Left cardiac atrium (tissue), 4 donors: ENCODE data around the gene AKAP8L. TPM values are rescaled to one million over a fixed set of nuclear protein-coding genes. Genes with fewer than 3 reads are reported as not detected.
"Not testable (repeated sequence)": the region's sequence is repeated elsewhere in the genome, so short reads cannot be mapped to it uniquely, and the experiment has no call there.

Experiments
- ATAC-seq, 2 donors: fragments of 200-7000 bp; cut with Tn5 transposase; one replicate each; pipeline ENCODE4 v1.9.1; 2020; ENCODE audit warnings: mild to moderate bottlenecking in 2 of 2, moderate library complexity in 2 of 2
- DNase-seq: peaks from one replicate; pipeline ENCODE4 v3.0.0-alpha.2; 2020
- intact Hi-C, 2 donors: fragments of 100-400 bp; cut with DNase I; formaldehyde crosslinking; loops; one replicate each; pipeline versions ENCODE4 v1.14.1 to v1.15.1; 2022 to 2023
- total RNA-seq, 2 donors: library from RNA; stranded (reverse); fragmentation: NEBNext Ultra II Directional; extraction: Animal tissue kit (Norgen Biotek cat#: 25700); gene quantifications; one replicate each; pipeline ENCODE4 v1.2.1, GENCODE V29; 2021
- donor health status: DM: no; HTN: yes; CAD: no.
- donor health status: DM: no; HTN: yes; CAD: no; lungs with severe emphysema.
- donor health status: DM: yes; HTN: yes; CAD: no.
- donor health status: Dilated cardiomyopathy.

Gene AKAP8L
- total RNA-seq, 2 donors from 2014 or later: 61.5 to 74.2 TPM

DNA sequence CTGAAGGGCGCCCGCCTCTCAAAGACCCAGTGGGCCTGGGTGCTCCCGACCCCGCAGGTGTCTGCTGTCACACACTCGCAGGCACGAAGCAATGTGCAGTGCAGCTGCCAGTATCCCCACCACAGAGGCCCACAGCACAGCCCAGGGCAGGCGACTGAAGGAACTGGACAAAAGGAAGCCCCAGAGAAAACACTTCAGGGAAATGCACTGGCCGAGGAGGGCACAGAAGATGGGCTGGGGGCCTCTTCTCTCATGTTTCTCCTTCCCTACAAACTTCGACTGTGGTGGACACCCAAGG, 49.2 kb downstream of the AKAP8L start:
- ATAC-seq (no peak), DNase-seq (no peak)
- intact Hi-C loops: loop anchor here in 1 of 2 donors (5.0 kb wide), 1 partner anchor 87 kb away; no protein-coding TSS in a partner anchor

DNA sequence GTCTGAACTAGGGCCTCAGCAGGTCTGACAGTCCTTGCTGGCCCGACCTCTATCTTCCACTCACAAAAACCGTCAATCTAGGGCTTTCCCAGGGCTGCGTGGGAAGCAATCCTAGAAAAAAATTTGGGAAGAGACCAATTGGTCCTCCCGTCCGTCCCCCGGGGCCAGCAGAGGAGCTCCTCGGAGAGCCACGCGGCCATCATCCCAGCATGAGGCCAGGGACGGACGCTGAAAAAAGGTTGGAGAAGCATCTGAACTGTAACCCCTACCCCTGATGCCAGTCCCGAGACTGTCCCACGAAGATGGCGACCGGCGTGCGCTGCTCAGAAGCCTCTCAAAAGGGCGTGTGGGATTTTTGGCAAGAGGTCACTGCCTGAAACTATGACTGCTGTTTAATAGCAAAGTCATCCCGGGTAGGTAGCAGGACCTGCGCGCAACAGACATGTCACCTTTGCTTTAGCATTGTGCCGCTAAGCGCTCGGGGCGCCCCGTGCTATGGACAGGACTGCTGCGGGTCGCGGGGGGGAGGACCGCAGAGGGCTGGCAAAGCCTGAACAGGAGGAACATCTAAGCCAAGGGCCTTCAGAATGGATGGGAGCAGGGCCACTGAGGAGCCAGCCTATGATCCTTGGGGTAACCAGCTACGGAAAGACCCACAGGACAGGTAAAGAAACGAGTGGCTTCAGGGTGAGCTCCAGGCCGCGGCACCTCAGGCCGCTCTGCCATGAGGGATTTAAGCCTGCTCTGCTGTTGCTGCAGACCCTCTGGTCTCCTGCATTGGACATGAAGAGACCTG, 49.8 kb downstream of the AKAP8L start:
- ATAC-seq (no peak), DNase-seq (no peak)
- intact Hi-C loops: loop anchor here in 1 of 2 donors (5.0 kb wide), 1 partner anchor 87 kb away; no protein-coding TSS in a partner anchor

DNA sequence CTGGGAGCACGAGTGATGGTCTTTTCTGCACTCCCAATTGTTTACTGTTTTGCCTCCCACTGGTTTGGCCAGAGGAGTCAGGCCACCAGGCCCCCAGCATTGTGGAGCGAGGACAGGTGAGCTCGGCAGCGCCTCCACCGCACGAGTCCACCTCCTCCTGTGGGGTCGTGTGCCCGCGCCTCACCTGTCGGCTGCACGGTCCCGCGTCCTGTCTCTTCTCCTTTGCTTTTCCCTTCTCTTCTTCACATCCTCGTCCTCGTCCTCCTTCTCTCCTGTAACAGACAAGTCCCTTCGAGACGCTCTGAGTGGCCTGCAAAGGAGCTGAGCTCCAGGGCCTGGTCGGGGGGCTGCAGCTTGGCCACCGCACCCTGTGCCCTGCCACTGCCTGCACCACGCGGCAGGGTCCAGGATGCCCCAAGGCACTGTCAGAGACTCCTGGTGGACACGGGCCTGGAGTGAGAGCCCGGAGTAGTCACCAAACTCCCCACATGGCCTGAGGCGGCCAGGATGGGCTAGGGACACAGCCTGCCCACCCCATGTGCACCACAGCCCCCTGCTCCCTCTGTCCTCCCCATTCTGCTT, 50.6 kb downstream of the AKAP8L start:
- intact Hi-C loops: loop anchor here in 1 of 2 donors (5.0 kb wide), 1 partner anchor 86 kb away; no protein-coding TSS in a partner anchor
- no peak for ATAC-seq
- no peak for DNase-seq

DNA sequence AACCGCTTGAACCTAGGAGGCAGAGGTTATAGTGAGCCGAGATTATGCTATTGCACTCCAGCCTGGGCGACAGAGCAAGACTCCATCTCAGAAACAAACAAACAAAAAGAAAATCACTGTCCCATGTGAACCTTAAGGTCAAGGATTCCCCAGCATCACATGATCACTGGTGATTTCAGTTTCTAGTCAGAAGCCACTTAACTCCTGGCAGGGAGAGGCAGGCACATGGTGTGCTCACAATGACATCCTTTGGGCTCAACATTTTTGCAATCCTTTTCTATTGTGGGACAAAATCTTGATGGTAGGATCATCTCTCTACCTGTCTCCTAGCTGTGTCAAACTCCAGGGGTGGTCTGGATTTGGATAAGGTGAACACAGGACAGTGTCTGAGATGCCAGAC, 51.3 kb downstream of the AKAP8L start:
- intact Hi-C loops: loop anchor here in 1 of 2 donors (5.0 kb wide), 1 partner anchor 85 kb away; no protein-coding TSS in a partner anchor
- DNase-seq (no peak), ATAC-seq (peak; percentile 45 to 70)

DNA sequence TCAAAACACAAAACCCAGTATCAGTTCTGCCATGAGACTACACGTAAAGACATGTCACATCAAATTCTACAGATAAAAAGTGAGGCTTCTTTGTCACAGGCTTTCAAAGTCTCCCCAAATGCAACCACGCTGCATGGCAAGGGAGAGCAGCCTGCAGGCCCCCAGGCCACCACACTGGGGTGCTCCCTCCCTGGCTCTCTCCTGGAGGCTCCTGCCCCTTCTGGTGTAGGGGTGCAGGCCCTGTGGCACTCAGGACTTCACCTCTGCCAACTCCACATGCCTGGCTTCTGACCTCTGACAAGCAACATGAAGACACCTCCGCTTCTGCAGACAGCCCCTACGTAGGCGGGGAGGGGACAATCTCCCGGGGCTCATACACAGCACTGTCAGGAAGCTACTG, 53.5 kb downstream of the AKAP8L start:
- ATAC-seq (no peak), DNase-seq (no peak)
- intact Hi-C loops: loop anchor here in 1 of 2 donors (5.0 kb wide), 1 partner anchor 83 kb away; no protein-coding TSS in a partner anchor

DNA sequence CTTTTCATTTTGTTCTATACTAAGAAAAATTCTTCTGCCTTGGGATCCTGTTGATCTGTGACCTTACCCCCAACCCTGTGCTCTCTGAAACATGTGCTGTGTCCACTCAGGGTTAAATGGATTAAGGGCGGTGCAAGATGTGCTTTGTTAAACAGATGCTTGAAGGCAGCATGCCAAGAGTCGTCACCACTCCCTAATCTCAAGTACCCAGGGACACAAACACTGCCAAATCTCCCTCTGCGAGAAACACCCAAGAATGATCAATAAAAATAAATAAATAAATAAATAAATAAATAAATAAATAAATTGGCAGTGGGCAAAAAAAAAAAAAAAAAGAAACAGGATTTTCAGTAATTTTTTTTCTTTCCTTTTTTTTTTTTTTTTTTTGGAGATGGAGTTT, 55.0 kb downstream of the AKAP8L start:
- intact Hi-C loops, DNase-seq, ATAC-seq: not testable (repeated sequence)

DNA sequence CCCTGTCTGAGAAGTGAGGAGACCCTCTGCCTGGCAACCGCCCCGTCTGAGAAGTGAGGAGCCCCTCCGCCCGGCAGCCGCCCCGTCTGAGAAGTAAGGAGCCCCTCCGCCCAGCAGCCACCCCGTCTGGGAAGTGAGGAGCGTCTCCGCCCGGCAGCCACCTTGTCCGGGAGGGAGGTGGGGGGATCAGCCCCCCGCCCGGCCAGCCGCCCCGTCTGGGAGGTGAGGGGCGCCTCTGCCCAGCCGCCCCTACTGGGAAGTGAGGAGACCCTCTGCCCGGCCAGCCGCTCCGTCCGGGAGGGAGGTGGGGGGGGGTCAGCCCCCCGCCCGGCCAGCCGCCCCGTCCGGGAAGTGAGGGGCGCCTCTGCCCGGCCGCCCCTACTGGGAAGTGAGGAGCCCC, 55.7 kb downstream of the AKAP8L start:
- ATAC-seq, DNase-seq, intact Hi-C loops: not testable (repeated sequence)

DNA sequence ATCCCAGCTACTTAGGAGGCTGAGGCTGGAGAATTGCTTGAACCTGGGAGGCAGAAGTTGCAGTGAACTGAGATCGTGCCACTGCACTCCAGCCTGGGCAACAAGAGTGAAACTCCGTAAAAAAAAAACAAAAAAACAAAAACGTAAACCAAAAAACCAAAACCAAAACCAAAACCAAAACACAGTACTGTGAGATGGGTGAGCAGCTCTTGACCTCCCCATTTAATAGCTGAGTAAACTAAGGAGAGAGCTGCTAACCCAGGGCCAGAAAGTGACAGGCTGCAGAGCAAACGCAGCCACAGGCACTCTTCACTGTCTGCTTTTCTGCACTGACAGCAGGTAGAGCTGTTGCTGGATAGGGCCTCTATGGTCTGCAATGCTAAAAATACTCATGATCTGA, 58.8 kb downstream of the AKAP8L start:
- ATAC-seq, DNase-seq, intact Hi-C loops: not testable (repeated sequence)

DNA sequence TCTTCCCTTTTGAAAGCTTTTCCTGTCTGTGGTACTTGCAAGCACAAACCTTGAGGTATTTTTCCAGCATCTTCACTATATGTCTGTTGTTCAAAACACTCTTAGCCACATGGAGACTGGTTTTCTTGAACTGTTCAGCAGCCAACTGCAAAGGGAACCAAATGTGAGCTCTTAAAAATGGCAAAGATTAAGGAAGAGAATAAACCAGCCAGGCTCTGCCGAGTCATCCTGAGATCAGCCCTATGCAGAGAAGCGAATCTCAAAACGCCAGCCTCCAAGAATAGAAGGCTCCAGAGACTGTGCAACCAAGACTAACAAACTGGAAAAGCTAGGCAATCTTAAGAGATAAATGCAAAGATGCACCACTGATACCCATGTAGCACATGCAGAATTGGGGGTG, 59.9 kb downstream of the AKAP8L start:
- intact Hi-C loops: no loop called here
- ATAC-seq (no peak), DNase-seq (no peak)

DNA sequence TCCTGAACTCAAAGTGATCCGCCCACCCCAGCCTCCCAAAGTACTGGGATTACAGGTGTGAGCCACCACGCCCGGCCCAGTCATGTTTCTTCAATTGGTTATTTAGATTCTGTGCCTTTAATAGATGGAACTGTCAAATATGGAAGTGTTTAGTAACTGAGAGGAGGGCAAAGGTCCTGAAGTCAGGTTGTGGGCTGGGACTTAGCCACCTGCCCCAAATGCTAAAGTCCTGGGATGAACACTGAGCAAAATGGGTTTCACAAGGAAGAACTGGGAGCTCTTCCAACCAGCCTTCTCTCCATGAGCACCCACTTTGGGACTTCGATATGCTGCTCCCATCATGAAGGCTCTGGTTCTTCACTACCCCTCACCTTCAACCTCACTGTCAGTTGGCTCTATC, 60.9 kb downstream of the AKAP8L start:
- ATAC-seq (no peak), DNase-seq (no peak)
- intact Hi-C loops: no loop called here

DNA sequence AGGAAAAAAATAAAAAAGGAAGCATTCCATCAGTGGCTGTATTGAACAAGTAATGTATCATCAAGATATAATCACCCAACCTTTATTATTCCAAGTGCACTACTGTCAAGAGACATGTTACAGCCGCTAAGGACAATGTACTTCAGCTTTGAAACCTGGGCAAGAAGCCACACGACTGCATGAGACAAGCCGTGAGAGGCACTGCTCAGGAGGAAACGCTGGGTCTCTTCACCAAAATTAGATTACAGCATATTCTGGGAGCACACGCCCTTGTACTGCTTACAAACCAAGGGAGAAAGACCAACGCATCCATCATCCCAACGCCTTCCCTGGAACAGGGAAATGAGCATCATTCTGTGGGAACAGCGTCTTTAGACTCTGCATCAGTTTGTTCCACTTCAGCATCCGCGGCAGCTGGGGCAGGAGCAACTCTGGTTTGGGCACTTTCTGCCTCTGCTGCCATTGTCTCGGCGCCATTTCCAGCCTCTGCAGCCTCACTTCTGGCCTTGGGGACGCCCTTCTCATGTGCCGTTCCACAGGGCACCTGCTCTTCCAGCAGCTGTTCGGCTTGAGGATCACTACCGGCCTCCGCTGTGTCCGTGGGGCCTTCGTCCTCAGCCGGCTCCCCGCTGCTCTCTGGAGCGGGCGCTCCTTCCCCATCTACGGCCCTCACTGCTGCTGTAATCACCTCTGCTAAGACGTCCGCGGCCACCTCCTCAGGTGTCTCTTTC, 64.1 kb downstream of the AKAP8L start:
- intact Hi-C loops: no loop called here
- DNase-seq (no peak), ATAC-seq (peak in 1 of 2 donors; percentile 30)

DNA sequence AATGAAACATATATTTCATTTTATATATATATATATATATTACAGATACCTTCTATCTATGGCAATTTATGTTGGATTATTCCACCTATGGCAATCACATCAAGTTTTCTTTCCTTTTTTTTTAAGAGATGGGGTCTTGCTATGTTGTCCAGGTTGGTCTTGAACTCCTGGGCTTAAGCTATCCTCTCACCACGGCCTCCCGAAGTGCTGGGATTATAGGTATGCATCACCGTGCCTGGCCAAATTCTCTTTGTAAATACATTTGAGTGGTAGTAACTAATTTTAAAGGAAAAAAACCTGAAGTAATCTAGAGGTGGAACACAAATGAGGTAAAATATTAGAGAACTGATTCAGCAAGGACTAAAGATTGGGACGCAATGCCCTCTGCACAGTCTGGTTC, 64.9 kb downstream of the AKAP8L start:
- intact Hi-C loops: no loop called here
- DNase-seq (no peak), ATAC-seq (no peak)

DNA sequence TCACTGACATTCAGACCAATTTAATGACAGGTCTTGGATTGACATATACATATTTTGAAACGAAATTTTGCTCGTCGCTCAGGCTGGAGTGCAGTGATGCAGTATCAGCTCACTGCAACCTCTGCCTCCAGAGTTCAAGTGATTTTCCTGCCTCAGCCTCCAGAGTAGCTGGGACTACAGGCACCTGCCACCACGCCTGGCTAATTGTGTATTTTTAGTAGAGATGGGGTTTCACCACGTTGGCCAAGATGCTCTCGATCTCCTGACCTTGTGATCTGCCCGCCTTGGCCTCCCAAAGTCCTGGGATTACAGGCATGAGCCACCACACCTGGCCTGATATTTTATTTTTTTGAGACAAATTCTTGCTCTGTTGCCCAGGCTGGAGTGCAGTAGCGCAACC, 66.3 kb downstream of the AKAP8L start:
- DNase-seq, ATAC-seq, intact Hi-C loops: not testable (repeated sequence)

DNA sequence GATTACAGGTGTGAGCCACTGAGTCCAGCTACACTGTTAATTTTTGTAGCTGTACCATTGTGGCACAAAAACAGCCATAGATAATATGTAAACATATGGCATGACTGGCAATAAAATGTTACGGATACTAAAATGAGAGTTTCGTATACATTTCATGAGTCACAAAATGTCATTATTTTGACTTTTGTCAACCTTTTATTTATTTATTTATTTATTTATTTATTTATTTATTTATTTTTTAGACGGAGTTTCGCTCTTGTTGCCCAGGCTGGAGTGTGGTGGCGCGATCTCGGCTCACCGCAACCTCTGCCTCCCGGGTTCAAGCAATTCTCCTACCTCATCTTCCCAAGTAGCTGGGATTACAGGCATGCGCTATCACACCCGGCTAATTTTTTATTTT, 77.5 kb downstream of the AKAP8L start:
- DNase-seq, ATAC-seq, intact Hi-C loops: not testable (repeated sequence)

DNA sequence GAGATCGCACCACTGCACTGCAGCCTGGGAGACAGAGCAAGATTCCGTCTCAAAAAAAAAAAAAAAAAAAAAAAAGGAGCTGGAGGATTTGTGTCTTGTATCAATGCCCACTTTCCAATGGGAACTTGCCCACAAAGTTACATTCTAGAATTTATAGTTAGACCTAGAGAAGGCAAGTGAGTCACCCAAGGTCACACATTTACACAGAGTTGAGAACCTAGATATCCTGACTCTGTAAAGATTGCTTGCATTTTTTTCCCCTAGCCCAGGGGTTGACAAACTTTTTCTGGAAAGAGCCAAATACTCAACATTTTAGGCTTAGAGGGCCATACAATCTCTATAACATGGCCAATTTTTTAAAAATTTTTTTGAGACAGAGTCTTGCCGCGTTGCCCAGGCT, 78.7 kb downstream of the AKAP8L start:
- ATAC-seq: no peak
- DNase-seq: no peak
- intact Hi-C loops: no loop called here

DNA sequence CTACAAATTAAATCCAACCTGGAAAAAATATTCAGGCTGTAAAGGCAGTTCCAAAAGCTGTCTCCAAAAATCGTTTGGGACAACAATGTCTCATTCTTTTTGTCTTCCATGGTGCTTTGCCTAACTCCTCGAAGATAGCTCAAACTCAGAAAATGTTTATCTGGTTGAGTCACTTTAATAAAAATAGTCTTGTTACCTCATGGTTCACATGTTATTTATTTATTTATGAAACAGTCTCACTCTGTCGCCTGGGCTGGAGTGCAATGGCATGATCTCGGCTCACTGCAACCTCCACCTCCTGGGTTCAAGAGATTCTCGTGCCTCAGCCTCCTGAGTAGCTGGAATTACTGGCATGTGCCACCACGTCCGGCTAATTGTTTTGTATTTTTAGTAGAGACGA, 81.6 kb downstream of the AKAP8L start:
- intact Hi-C loops: no loop called here
- ATAC-seq: peak in 1 of 2 donors; percentile 47
- DNase-seq: no peak

DNA sequence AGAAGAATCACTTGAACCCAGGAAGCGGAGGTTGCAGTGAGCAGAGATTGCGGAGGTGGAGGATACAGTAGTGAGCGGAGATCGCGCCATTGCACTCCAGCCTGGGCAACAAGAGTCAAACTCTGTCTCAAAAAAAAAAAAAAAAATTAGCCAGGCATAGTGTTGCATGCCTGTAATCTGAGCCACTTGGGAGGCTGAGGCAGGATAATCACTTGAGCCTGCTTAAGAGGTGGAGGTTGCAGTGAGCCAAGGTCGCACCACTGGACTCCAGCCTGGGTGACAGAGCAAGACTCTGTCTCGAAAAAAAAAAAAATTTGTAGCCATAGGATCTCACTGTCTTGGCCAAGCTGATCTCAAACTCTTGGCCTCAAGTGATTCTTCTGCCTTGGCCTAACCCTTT, 82.8 kb downstream of the AKAP8L start:
- peak in 1 of 2 donors; percentile 57 for ATAC-seq
- intact Hi-C loops, DNase-seq: not testable (repeated sequence)

DNA sequence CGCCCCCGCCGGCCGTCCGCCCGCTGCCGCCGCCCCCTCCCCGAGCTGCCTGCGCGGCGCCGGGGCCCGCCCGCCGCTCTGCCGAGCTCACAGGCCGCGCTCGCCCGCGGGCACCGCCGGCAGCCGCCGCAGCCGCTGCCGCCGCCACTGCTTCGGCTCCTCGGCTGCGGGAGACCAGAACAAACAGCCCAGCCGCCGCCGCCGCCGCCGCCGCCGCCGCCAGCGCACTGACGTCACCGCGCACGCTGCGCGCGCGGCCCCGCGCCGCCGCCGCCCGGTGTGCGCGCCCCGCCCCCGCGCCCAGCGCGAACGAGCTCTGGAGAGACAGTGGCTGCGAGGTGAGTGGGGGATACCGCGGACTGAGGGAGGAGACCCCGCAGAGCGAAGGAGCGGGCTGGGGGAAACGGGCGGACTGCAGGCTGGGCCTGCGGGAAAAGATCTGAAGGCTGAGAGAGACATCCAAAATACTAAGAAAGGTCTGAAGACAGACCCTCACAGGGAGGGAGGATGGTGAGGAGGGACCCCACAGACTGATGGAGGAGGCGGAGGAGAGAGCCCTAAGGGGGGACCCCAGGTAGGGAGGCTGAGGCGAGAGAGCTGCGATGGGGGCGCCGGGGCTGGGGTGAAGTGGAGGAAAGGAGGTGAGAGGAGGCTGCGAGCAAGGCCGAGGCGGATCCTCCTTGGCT, 86.3 kb downstream of the AKAP8L start, which contains the start of gene BRD4:
Gene BRD4, minus strand, starts transcription at position 229 of the 686 bp plus-strand sequence. CDS start 59,440 bp downstream, outside the sequence.
- intact Hi-C loops: loop anchor here in 1 of 2 donors (5.0 kb wide), 1 partner anchor 65 kb away; no protein-coding TSS in a partner anchor
- peak; percentile 81 for DNase-seq
- ATAC-seq: peak; percentile 74 to 84
